Sigmoid colon (tissue), 4 donors: ENCODE measurements around the gene MT1X.
A peak's percentile ranks its signal among the peaks of the same experiment; 100 is the strongest.

ENCODE experiments used
- EP300 ChIP-seq, 4 donors: sonication (generic); formaldehyde crosslinking; IDR thresholded peaks; one replicate each; pipeline ENCODE4 v1.6.1; 2017; ENCODE audit warnings: antibody characterized with exemption in 4 of 4
- POLR2A ChIP-seq, 2 donors: fragments of 450-650 bp; IDR thresholded peaks; one replicate each; pipeline ENCODE4 v1.6.1; 2016; ENCODE audit warnings: antibody characterized with exemption in 2 of 2, mild to moderate bottlenecking in 2 of 2, moderate library complexity in 2 of 2

DNA sequence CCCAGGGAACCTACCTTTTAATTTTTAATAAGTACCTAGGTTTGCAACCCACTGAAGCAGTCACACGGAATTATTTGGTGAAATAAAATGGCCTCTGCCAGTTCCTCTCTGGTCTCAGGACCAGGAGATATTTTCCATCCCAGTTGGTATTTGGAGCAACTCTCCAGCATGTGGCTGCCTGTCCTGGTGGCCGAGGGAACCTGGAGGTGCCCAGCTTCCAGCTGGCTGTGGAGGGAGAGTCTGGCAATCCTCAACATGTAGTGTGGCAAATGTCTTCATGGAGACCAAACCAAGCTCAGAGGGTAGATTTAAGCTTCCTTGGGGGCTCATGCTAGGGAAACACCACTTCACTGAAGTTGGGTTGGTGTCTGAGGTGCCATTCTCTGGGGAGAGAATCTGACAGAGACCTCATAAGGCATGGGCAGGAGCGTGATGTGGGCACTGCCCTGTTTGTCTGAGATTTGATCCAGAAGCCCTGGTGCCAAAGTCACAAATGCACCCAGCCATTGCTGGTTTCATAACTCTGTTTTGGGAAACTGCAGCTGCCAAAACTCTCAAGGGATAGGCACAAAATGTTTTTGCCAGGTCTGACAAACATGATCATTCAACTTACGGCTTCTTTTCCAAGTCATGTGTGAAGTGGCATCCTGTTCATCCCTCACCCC, 2.8 kb downstream of the MT1X start:
- TF ChIP-seq EP300 (IDR thresholded peaks at IDR 0.05) (peak in 1 of 4 donors; percentile 19), POLR2A (IDR thresholded peaks at IDR 0.05) (no peak)
